Activated CD4-positive, alpha-beta T cell treated with anti-CD3 and anti-CD28 coated beads for 36 hours (primary cell): ENCODE measurements around the gene SDHAF2. TPM values are rescaled to one million over a fixed set of nuclear protein-coding genes. Genes with fewer than 3 reads are reported as not detected.

ENCODE experiments used
- ATAC-seq: fragments of 200-7000 bp; cut with Tn5 transposase; one replicate; pipeline ENCODE4 v1.10.0; 2021; ENCODE audit warnings: mild to moderate bottlenecking, moderate library complexity
- CTCF ChIA-PET: fragments of 350-600 bp; sonication (Branson Sonifier 250); formaldehyde crosslinking; loops from one replicate; lab custom pipeline; 2021; ENCODE audit warnings: antibody characterized with exemption; lab: Charles Lee
- POLR2A ChIA-PET: fragments of 350-600 bp; sonication (Branson Sonifier 250); formaldehyde crosslinking; loops from one replicate; lab custom pipeline; 2021; ENCODE audit warnings: antibody characterized with exemption, inconsistent platforms; lab: Charles Lee
- DNase-seq: peaks from one replicate; pipeline ENCODE4 v3.0.0-alpha.2; 2020
- H3K27ac Mint-ChIP-seq: one replicate; pipeline ENCODE4 v1.8.0; 2021; ENCODE audit warnings: mixed read lengths
- H3K27me3 Mint-ChIP-seq: one replicate; pipeline ENCODE4 v1.8.0; 2021; ENCODE audit warnings: mixed read lengths
- H3K36me3 Mint-ChIP-seq: one replicate; pipeline ENCODE4 v1.8.0; 2021; ENCODE audit warnings: low read depth, mixed read lengths
- H3K4me1 Mint-ChIP-seq: one replicate; pipeline ENCODE4 v1.8.0; 2021; ENCODE audit warnings: mixed read lengths
- H3K4me3 Mint-ChIP-seq: one replicate; pipeline ENCODE4 v1.8.0; 2021; ENCODE audit warnings: mild to moderate bottlenecking, moderate library complexity, mixed read lengths
- H3K9me3 Mint-ChIP-seq: one replicate; pipeline ENCODE4 v1.8.0; 2021; ENCODE audit warnings: low read depth, mixed read lengths
- intact Hi-C, 2 experiments: fragments of 100-400 bp; cut with DNase I in 1 of 2; cut with micrococcal nuclease in 1 of 2; formaldehyde crosslinking; loops; one replicate each; pipeline versions ENCODE4 v1.14.2 to v1.15.1; 2022 to 2024; cut with DNase I, micrococcal nuclease
- total RNA-seq, 2 experiments: library from RNA; stranded (reverse); gene quantifications; one replicate each; pipeline ENCODE4 v1.2.3, GENCODE V29; 2021

SDHAF2 gene
- total RNA-seq, 2 experiments from 2014 or later = 23.6 to 33.6 TPM

GRCh38 chr11:61495801-61496601, 66.1 kb downstream of the SDHAF2 start:
- ChIA-PET CTCF (no interaction called here), POLR2A (no interaction called here)
- intact Hi-C loops = no loop called here
- Mint-ChIP-seq H3K27ac (no peak overlapping the region), H3K4me3 (no peak overlapping the region), H3K4me1 (no peaks in the 10 kb centered on the region), H3K9me3 (no peaks in the 10 kb centered on the region), H3K27me3 (no peaks in the 10 kb centered on the region), H3K36me3 (no peaks in the 10 kb centered on the region)
- ATAC-seq (no peak), DNase-seq (no peak)

Other genes with a start within 250 kb of the SDHAF2 start
- gene PGA3, start 226.6 kb upstream of the SDHAF2 start, total RNA-seq = not detected
- not detected for gene PGA4, start 207.8 kb upstream of the SDHAF2 start, total RNA-seq
- gene PGA5, start 188.9 kb upstream of the SDHAF2 start, total RNA-seq = not detected
- gene VWCE, start 134.8 kb upstream of the SDHAF2 start, total RNA-seq = 1 to 10 TPM; 5.2 to 6.8 TPM
- gene DDB1, start 97.0 kb upstream of the SDHAF2 start, total RNA-seq = 100 to 1,000 TPM; 258 to 268 TPM
- 100 to 1,000 TPM; 100 to 107 TPM for gene TKFC, start 96.9 kb upstream of the SDHAF2 start, total RNA-seq
- gene CYB561A3, start 68.2 kb upstream of the SDHAF2 start, total RNA-seq = 10 to 100 TPM; 31.8 to 34.4 TPM
- gene TMEM138, start 67.8 kb upstream of the SDHAF2 start, total RNA-seq = 10 to 100 TPM; 38.6 to 56.5 TPM
- gene TMEM216, start 37.5 kb upstream of the SDHAF2 start, total RNA-seq = 1 to 10 TPM; 8.3 to 8.8 TPM
- gene CPSF7, start 149 bp upstream of the SDHAF2 start, total RNA-seq = 100 to 1,000 TPM; 108 to 179 TPM
- gene LRRC10B, start 78.6 kb downstream of the SDHAF2 start, total RNA-seq = not detected
- gene SYT7, start 151.0 kb downstream of the SDHAF2 start, total RNA-seq = under 1 TPM in 1 of 2 experiments, not detected in 1; 0.04 TPM